Activated B cell treated with CpG ODN at 0.5 μM for 24 hours (primary cell): ENCODE results near the gene SNTB2. TPM values are rescaled to one million over a fixed set of nuclear protein-coding genes. Genes with fewer than 3 reads are reported as not detected.

Experiments used
- ATAC-seq: fragments of 200-7000 bp; cut with Tn5 transposase; one replicate; pipeline ENCODE4 v1.10.0; 2021; ENCODE audit warnings: low read depth, mild to moderate bottlenecking, moderate library complexity
- CTCF ChIA-PET: fragments of 350-600 bp; sonication (Branson Sonifier 250); formaldehyde crosslinking; loops from one replicate; lab custom pipeline; 2021; ENCODE audit warnings: antibody characterized with exemption; lab: Charles Lee
- POLR2A ChIA-PET: fragments of 350-600 bp; sonication (Branson Sonifier 250); formaldehyde crosslinking; loops from one replicate; lab custom pipeline; 2021; ENCODE audit warnings: antibody characterized with exemption; lab: Charles Lee
- DNase-seq: peaks from one replicate; pipeline ENCODE4 v3.0.0; 2022
- H3K27ac Mint-ChIP-seq: one replicate; pipeline ENCODE4 v1.8.0; 2020; ENCODE audit warnings: mixed read lengths
- H3K27me3 Mint-ChIP-seq: one replicate; pipeline ENCODE4 v1.8.0; 2021; ENCODE audit warnings: mixed read lengths
- H3K36me3 Mint-ChIP-seq: one replicate; pipeline ENCODE4 v1.8.0; 2021; ENCODE audit warnings: low read depth, mixed read lengths
- H3K4me1 Mint-ChIP-seq: one replicate; pipeline ENCODE4 v1.8.0; 2021; ENCODE audit warnings: mixed read lengths
- H3K4me3 Mint-ChIP-seq: one replicate; pipeline ENCODE4 v1.8.0; 2020; ENCODE audit warnings: mild to moderate bottlenecking, mixed read lengths
- H3K9me3 Mint-ChIP-seq: one replicate; pipeline ENCODE4 v1.8.0; 2020; ENCODE audit warnings: mixed read lengths
- CTCF ChIP-seq: fragments of 200-600 bp; IDR thresholded peaks from one replicate; pipeline ENCODE4 v1.8.0; 2022; ENCODE audit warnings: antibody characterized with exemption, mild to moderate bottlenecking
- intact Hi-C: fragments of 100-400 bp; cut with micrococcal nuclease; formaldehyde crosslinking; loops from one replicate; pipeline ENCODE4 v1.15.1; 2024
- total RNA-seq: library from RNA; stranded (reverse); gene quantifications from 2 replicates; pipeline ENCODE4 v1.2.3, GENCODE V29; 2022

Gene SNTB2
- total RNA-seq, 1 donor from 2014 or later = 7.7 TPM

DNA sequence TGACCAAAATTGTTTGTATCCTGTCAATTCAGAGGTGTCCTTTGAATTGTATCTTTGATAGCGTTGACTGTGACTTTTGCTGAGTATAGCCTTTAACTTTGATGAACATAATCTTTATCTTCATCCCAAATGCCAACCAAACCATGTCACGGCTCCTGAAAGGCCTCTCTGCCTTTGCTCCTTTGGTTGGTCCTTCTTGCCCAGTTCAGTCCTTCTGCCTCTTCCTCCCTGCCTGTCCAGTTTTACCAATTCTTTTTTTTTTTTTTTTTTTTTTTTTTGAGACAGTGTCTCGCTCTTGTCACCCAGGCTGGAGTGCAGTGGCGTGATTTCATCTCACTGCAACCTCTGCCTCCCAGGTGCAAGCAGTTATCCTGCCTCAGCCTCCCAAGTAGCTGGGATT is 111.3 kb downstream of the SNTB2 start:
- ChIA-PET POLR2A (interaction anchor here (0.7 kb wide), 1 partner anchor 297 kb away, joined by 3 read pairs; no protein-coding TSS in a partner anchor), CTCF (no interaction called here)
- DNase-seq = no peak
- no peak overlapping the region for H3K27ac Mint-ChIP-seq
- intact Hi-C loops = no loop called here
- H3K4me1 Mint-ChIP-seq = peaks cover 3% of the 10 kb centered on the region
- no peaks in the 10 kb centered on the region for H3K27me3 Mint-ChIP-seq
- ATAC-seq = no peak
- TF ChIP-seq CTCF = no peak
- H3K9me3 Mint-ChIP-seq = no peaks in the 10 kb centered on the region
- peaks cover 12% of the 10 kb centered on the region for H3K36me3 Mint-ChIP-seq
- H3K4me3 Mint-ChIP-seq = no peak overlapping the region

GRCh38 chr16:69301187-69301586 is 114.2 kb downstream of the SNTB2 start:
- ATAC-seq (no peak), DNase-seq (no peak)
- no peaks in the 10 kb centered on the region for H3K27me3 Mint-ChIP-seq
- H3K27ac Mint-ChIP-seq = no peak overlapping the region
- peaks cover 12% of the 10 kb centered on the region for H3K36me3 Mint-ChIP-seq
- POLR2A ChIA-PET = no interaction called here
- no peaks in the 10 kb centered on the region for H3K9me3 Mint-ChIP-seq
- TF ChIP-seq CTCF = no peak
- peaks cover 3% of the 10 kb centered on the region for H3K4me1 Mint-ChIP-seq
- H3K4me3 Mint-ChIP-seq = no peak overlapping the region
- CTCF ChIA-PET = interaction anchor here (1.3 kb wide), 1 partner anchor 95 kb away, joined by 3 read pairs; no protein-coding TSS in a partner anchor
- intact Hi-C loops = no loop called here

DNA sequence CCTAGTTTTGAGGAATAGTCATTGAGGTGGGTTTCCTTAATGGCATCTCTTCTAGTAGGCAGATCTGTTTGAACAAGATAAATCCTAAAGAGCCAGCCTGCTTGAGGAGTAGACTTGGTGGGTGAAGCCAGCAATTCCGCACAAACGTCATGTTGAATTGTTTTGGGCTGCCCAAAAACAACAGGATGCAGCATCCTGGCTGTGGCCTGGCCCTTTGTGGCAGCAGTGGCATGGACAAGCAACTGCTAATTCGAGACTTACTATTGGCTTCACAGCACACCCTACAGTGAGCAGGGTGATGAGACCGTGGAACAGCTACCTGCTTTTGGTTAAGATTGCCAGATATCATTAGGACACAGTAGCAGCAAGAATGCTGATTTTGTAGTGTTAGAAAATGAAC is 114.9 kb downstream of the SNTB2 start:
- ChIA-PET CTCF (interaction anchor here (1.3 kb wide), 1 partner anchor 94 kb away, joined by 3 read pairs; no protein-coding TSS in a partner anchor), POLR2A (no interaction called here)
- intact Hi-C loops = no loop called here
- H3K4me1 Mint-ChIP-seq = peaks cover 3% of the 10 kb centered on the region
- H3K27me3 Mint-ChIP-seq = no peaks in the 10 kb centered on the region
- ATAC-seq (no peak), DNase-seq (no peak)
- no peaks in the 10 kb centered on the region for H3K9me3 Mint-ChIP-seq
- H3K27ac Mint-ChIP-seq = no peak overlapping the region
- no peak overlapping the region for H3K4me3 Mint-ChIP-seq
- TF ChIP-seq CTCF = no peak
- peaks cover 11% of the 10 kb centered on the region for H3K36me3 Mint-ChIP-seq

- POLR2A ChIA-PET = interaction anchor here (0.7 kb wide), 1 partner anchor 232 kb away, joined by 3 read pairs; no protein-coding TSS in a partner anchor
These were observed 115.3 kb downstream of the SNTB2 start for GRCh38 chr16:69302301-69302700.

DNA sequence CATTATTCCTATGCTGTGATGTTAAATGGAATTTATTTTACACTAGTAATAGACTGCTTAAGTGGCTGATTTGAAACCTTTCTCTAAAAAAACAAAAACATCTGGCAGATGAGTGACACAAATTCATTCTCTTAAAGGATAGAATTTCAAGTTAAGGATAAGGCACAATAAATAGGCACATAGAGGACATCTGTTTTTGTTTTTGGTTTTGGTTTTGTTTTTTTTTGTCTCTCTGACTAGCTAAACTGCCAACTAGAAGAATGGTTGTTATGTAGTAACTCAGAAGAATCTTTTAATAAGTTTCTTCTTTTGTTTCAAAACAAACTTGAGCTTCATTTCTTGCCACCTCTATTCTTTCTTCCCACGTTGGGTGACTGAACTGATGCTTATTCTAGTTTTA is 119.1 kb downstream of the SNTB2 start:
- no peaks in the 10 kb centered on the region for H3K27me3 Mint-ChIP-seq
- H3K27ac Mint-ChIP-seq = no peak overlapping the region
- ChIA-PET CTCF (no interaction called here), POLR2A (interaction anchor here (0.7 kb wide), 1 partner anchor 1013 kb away, joined by 3 read pairs; no protein-coding TSS in a partner anchor)
- ATAC-seq (no peak), DNase-seq (no peak)
- H3K9me3 Mint-ChIP-seq = no peaks in the 10 kb centered on the region
- no peak for TF ChIP-seq CTCF
- H3K36me3 Mint-ChIP-seq = no peaks in the 10 kb centered on the region
- peaks cover 10% of the 10 kb centered on the region for H3K4me1 Mint-ChIP-seq
- no peak overlapping the region for H3K4me3 Mint-ChIP-seq
- intact Hi-C loops = no loop called here

More at GRCh38 chr16:69302301-69302700, 115.3 kb downstream of the SNTB2 start:
- DNase-seq (no peak), ATAC-seq (no peak)
- Mint-ChIP-seq H3K9me3 (no peaks in the 10 kb centered on the region), H3K36me3 (peaks cover 11% of the 10 kb centered on the region), H3K27ac (no peak overlapping the region), H3K4me1 (peaks cover 3% of the 10 kb centered on the region), H3K4me3 (no peak overlapping the region), H3K27me3 (no peaks in the 10 kb centered on the region)
- CTCF ChIA-PET = interaction anchor here (0.7 kb wide), 1 partner anchor 94 kb away, joined by 3 read pairs; no protein-coding TSS in a partner anchor
- intact Hi-C loops = no loop called here
- TF ChIP-seq CTCF = no peak
